HUES64 (cell line): Measurements from ENCODE around the gene ITGA1.

Source experiments
- H3K27ac ChIP-seq: 2 replicates; pipeline ENCODE4 v1.7.0; 2013; ENCODE audit warnings: low read depth, low read length, inconsistent platforms
- H3K27me3 ChIP-seq: 2 replicates; pipeline ENCODE4 v1.6.1; 2013; ENCODE audit warnings: mild to moderate bottlenecking, low read length; ENCODE audit not compliant: insufficient read depth
- H3K36me3 ChIP-seq: 2 replicates; pipeline ENCODE4 v1.6.1; 2013; ENCODE audit warnings: mild to moderate bottlenecking, low read length; ENCODE audit not compliant: insufficient read depth
- H3K4me1 ChIP-seq: 2 replicates; pipeline ENCODE4 v1.6.1; 2013; ENCODE audit warnings: mild to moderate bottlenecking, low read length, moderate library complexity; ENCODE audit not compliant: insufficient read depth
- H3K4me3 ChIP-seq: 2 replicates; pipeline ENCODE4 v1.5.1; 2013; ENCODE audit warnings: mild to moderate bottlenecking, low read length, moderate library complexity
- H3K9ac ChIP-seq: 2 replicates; pipeline ENCODE4 v1.6.1; 2013; ENCODE audit warnings: mild to moderate bottlenecking, low read depth, low read length
- H3K9me3 ChIP-seq: 2 replicates; pipeline ENCODE4 v1.6.1; 2013; ENCODE audit warnings: low read depth, low read length; ENCODE audit not compliant: insufficient read depth
- WGBS: fragments of 150-250, 120-280 bp; methylation state at CpG from one replicate; pipeline ENCODE4 v1.1.7; 2013; ENCODE audit warnings: missing lambda C conversion rate; 5-methylcytosine and 5-hydroxymethylcytosine counted together

ITGA1 gene

DNA sequence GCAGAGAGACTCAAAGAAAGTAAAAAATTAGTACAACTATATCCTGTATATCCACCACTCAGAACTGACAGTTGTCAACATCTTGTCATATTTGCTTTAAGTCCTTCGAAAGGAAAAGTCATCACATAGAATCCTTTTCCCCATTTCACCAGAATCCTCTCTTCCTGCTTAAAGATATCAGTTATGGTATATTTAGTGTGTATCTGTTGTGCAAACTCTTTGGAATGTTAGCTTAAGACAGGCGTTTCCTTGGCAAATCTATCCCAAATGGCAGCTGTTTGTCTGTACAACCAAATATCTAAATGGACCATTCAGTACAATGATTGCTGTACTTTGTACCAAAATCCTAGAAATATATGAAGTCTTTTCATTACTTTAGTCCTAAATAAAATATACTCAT, 98.5 kb downstream of the ITGA1 start:
- no peak overlapping the region for H3K27ac ChIP-seq
- no peaks in the 10 kb centered on the region for H3K9me3 ChIP-seq
- H3K4me1 ChIP-seq: no peaks in the 10 kb centered on the region
- H3K4me3 ChIP-seq: no peak overlapping the region
- no peaks in the 10 kb centered on the region for H3K27me3 ChIP-seq
- WGBS: 88% methylated on average over 2 of the region's 2 CpGs
- no peaks in the 10 kb centered on the region for H3K36me3 ChIP-seq
- no peak overlapping the region for H3K9ac ChIP-seq

DNA sequence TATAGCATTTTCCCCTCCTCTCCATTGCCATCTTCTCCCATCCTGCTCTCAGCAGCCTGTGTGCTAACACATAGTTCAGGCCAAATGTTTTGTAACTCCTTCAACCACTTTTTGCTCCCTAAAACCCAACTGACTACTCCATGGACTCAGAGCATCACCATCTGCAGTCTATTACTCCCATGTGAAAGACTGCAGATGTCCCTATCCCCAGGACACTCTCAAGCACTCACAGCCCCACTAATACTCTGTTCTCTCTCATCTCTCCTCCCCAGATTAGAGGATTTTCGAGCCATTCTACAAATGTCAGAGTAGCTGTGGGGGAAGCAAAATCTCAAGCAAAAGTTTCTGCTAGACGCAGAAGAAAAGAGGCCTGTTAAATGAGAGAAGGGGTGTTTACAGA, 99.3 kb downstream of the ITGA1 start:
- no peaks in the 10 kb centered on the region for H3K36me3 ChIP-seq
- H3K9ac ChIP-seq: no peak overlapping the region
- no peak overlapping the region for H3K4me3 ChIP-seq
- no peak overlapping the region for H3K27ac ChIP-seq
- no peaks in the 10 kb centered on the region for H3K9me3 ChIP-seq
- H3K27me3 ChIP-seq: no peaks in the 10 kb centered on the region
- no peaks in the 10 kb centered on the region for H3K4me1 ChIP-seq
- 90% methylated on average over 2 of the region's 2 CpGs for WGBS

DNA sequence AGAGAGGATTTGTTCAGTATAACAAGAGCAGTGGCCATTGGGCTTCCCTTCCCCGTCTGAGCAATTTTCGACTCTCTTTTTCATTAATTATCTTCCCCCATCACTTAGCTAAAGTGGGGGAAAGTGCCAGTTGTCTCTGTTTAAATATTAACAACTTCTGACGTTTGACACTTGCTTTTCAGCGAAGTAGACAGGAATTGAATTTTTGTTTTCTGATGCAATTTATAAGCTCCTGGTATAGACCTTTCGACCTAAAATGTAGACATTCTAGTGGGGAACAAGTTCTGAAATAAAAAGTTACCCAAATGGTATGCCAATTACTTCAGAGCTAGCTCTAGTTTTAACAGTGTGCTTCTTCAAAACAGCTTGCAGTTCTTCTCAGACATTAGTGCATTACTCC, 100.6 kb downstream of the ITGA1 start:
- Histone ChIP-seq H3K4me1 (no peaks in the 10 kb centered on the region), H3K9me3 (no peaks in the 10 kb centered on the region), H3K27me3 (no peaks in the 10 kb centered on the region), H3K36me3 (no peaks in the 10 kb centered on the region), H3K4me3 (no peak overlapping the region), H3K9ac (no peak overlapping the region), H3K27ac (no peak overlapping the region)
- 98% methylated on average over 4 of the region's 5 CpGs for WGBS

DNA sequence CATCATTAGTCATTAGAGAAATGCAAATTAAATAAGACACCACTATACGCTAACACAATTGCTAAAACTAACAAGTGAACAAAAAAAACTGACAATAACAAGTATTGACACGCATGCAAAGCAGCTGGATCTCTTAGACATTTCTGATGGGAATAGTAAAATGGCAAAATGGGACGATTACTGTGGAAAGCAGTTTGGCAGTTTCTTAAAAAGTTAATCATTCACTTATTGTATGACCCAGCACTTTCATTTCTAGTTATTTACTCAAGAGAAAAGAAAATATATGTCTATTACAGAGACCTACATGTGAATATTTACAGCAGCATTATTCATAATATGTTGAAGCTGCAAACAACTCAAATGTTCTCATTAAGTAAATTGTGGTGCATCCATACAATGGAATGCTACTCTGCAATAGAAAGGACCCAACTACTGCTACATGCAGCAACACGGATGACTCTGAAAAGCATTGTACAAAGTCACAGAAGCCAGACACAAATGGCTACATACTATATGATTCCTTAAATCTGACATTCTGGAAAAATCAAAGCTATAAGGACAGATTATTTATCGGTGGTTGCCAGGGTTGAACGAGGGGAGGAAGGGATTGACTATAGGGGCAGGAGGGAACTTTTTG, 104.6 kb downstream of the ITGA1 start:
- Histone ChIP-seq H3K9ac (no peak overlapping the region), H3K27ac (no peak overlapping the region), H3K9me3 (no peaks in the 10 kb centered on the region), H3K36me3 (no peaks in the 10 kb centered on the region), H3K27me3 (no peaks in the 10 kb centered on the region), H3K4me1 (no peaks in the 10 kb centered on the region), H3K4me3 (no peak overlapping the region)
- 94% methylated on average over 6 of the region's 6 CpGs for WGBS

DNA sequence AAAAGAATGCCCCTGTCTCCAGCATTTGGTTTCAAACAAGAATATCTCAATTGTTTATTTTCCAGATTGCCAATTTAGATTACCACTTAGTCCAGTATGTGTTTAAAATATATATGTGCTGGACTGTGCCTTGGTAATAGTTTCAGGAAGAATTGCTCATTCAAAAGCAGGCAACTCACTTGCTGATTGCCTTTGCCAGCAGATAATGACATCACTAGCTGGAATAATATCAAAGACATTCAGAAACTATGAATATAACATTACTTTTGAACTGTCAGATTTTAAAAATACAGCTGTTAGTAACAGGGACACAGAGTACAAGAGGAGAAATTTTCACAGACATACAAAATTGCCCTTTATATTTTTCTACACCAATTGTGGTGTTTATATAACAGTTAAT, 105.4 kb downstream of the ITGA1 start:
- Histone ChIP-seq H3K27ac (no peak overlapping the region), H3K36me3 (no peaks in the 10 kb centered on the region), H3K4me3 (no peak overlapping the region), H3K27me3 (no peaks in the 10 kb centered on the region), H3K4me1 (no peaks in the 10 kb centered on the region), H3K9ac (no peak overlapping the region), H3K9me3 (no peaks in the 10 kb centered on the region)

DNA sequence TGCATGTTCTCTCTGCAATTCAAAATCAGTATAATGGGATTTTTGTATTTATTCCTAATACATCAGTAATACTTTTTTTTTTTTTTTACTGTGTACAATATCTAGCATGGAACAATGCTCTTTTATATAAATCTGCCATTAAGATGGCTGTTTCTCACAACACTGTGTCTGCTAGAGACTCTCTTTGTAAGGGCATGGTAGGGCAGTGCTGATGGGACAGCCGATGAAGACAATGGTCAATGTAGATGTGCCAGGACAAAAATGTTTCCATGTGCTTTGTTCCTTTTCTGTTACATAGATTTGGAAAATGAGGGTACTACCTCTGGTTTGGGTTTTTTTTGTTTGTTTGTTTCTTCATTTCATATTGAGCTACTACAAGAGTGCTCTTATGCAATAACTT, 106.1 kb downstream of the ITGA1 start:
- H3K36me3 ChIP-seq: no peaks in the 10 kb centered on the region
- no peak overlapping the region for H3K4me3 ChIP-seq
- H3K9ac ChIP-seq: no peak overlapping the region
- H3K9me3 ChIP-seq: no peaks in the 10 kb centered on the region
- 93% methylated on average over 1 of the region's 1 CpG for WGBS
- no peaks in the 10 kb centered on the region for H3K4me1 ChIP-seq
- H3K27ac ChIP-seq: no peak overlapping the region
- no peaks in the 10 kb centered on the region for H3K27me3 ChIP-seq

DNA sequence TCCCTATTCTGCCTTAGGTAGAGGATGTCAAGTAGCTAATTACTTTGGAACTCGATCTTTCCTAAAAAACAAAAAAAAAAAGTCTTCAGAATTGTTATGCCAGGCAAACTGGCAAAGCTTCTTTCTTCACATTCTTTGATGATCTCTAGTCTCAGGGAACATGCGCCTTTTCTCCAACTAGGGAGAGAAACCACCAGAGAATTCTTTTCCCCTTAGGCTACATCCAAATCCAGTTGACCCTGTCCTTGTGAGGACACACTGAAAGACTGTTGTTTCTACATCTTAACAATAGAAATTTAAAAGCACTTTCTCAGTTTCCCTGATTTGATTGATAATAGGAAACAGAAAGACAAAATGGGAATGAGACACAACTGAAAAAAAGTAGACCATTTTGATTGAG, 106.7 kb downstream of the ITGA1 start:
- WGBS: 97% methylated on average over 2 of the region's 2 CpGs
- Histone ChIP-seq H3K36me3 (no peaks in the 10 kb centered on the region), H3K9ac (no peak overlapping the region), H3K27ac (no peak overlapping the region), H3K9me3 (no peaks in the 10 kb centered on the region), H3K4me3 (no peak overlapping the region), H3K27me3 (no peaks in the 10 kb centered on the region), H3K4me1 (no peaks in the 10 kb centered on the region)

DNA sequence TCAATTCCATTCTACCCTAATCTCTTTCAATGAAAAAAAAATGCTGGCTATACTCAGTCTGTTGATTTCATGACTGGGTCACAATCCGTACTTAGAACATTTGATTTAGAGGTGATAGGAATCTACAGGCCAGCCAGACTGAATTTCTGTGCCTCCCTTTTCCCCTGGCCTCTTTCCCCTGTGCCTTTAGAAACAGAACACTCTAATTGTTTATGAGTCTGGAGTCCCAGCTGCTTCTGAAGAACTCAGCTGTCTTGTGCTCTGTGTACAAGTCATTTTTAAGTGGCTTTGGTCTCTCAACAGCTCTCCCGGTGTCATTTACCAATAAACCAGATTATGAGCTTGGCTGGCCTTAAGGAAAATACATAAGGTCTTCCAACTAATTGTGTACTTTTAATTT, 107.4 kb downstream of the ITGA1 start:
- Histone ChIP-seq H3K4me3 (no peak overlapping the region), H3K4me1 (no peaks in the 10 kb centered on the region), H3K9ac (no peak overlapping the region), H3K27ac (no peak overlapping the region), H3K36me3 (no peaks in the 10 kb centered on the region), H3K9me3 (no peaks in the 10 kb centered on the region), H3K27me3 (no peaks in the 10 kb centered on the region)
- WGBS: 97% methylated on average over 2 of the region's 2 CpGs

DNA sequence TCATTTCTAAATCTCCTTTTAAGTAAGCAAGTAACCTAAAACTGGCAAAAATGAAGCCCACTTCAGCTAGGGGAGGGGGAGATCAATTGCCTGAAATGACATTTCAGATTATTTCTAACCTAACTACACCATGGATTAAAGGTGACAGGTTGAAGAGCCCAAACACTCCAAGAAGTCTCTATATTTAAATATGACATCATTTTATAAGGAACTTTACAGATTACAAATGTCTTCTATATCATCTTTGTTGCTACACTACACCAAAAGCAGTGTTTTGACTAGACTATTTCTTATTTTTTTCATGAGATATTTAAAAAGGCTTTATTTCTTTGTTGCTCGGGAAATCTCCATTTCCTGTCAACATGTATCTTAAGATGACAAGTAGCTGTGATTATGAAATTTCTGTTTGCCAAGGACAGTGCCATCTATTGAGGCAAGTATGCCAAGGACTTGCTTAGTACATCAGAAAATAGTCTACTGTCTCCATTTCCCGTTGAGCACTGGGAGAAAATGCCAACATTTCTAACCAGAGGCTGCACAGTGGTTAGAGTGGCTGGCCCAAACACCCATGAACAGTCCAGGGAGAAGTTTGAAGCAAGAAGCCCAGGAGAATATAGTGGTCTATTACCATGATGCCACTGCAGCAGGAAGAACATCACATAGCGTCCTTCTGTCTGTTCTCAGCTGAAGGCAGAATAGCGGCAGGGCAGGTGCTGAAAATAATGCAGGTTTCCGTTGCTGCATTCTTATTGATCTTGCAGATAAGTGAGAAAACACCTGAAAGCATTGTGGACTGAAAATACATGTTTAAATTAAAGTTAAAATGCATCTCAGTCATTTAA, 108.1 kb downstream of the ITGA1 start:
- WGBS: 94% methylated on average over 5 of the region's 5 CpGs
- no peaks in the 10 kb centered on the region for H3K9me3 ChIP-seq
- H3K27ac ChIP-seq: no peak overlapping the region
- H3K9ac ChIP-seq: no peak overlapping the region
- no peaks in the 10 kb centered on the region for H3K36me3 ChIP-seq
- H3K27me3 ChIP-seq: no peaks in the 10 kb centered on the region
- no peaks in the 10 kb centered on the region for H3K4me1 ChIP-seq
- H3K4me3 ChIP-seq: no peak overlapping the region

DNA sequence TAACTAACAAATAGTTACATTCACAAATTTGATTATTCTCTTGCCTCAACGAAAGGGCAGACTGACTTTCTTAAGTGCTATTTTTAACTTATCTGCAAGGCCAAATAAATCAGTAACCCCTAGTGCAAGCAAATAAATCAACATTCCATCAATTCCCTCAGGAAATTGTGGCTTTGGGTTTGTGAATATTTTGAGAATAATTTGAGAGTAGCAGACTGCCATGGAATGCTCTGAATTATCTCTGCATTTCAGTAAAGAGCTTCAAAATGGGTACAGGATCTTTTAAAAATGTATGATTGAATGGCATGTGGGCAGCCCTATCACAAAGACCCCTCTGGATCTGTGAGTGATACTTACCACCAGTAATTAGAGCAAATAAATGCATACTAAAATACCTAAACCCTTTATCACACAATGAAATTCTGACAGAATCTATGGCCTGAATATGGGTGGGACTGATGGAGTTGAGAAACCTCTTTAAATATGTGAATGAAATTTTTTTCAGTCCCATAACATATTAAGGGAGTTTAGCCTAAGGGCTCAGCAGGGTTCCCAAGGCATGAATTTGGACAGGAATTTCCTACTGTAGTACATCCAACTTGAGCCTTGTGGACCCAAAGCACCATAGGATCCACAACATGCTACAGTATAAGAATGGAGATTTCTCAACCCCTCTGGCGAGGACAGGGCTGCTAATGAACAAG, 109.0 kb downstream of the ITGA1 start:
- H3K27ac ChIP-seq: no peak overlapping the region
- H3K4me1 ChIP-seq: no peaks in the 10 kb centered on the region
- H3K36me3 ChIP-seq: no peaks in the 10 kb centered on the region
- H3K27me3 ChIP-seq: no peaks in the 10 kb centered on the region
- WGBS: 98% methylated on average over 2 of the region's 2 CpGs
- H3K9me3 ChIP-seq: no peaks in the 10 kb centered on the region
- no peak overlapping the region for H3K4me3 ChIP-seq
- H3K9ac ChIP-seq: no peak overlapping the region

DNA sequence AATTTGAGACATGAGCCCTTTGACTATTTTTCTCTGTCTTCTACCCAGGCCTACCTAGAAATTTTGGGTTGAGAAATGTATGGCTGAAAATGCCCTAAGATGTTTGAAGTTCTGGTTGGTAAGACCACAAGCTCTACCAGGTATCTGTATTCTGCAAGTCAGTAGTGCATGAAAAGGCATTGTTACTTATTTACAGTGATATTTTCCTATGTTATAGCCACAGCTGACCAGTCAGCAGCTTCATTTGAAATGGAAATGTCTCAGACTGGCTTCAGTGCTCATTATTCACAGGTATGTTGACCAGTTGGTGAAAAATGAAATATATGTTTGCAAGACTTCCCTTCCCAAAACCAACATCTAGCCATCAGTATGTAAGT, 109.5 kb downstream of the ITGA1 start:
- Histone ChIP-seq H3K4me3 (no peak overlapping the region), H3K27me3 (no peaks in the 10 kb centered on the region), H3K9ac (no peak overlapping the region), H3K4me1 (no peaks in the 10 kb centered on the region), H3K27ac (no peak overlapping the region), H3K36me3 (no peaks in the 10 kb centered on the region), H3K9me3 (no peaks in the 10 kb centered on the region)
